ENCODE measurements around the gene PLEKHH1.

The PLEKHH1 gene

DNA sequence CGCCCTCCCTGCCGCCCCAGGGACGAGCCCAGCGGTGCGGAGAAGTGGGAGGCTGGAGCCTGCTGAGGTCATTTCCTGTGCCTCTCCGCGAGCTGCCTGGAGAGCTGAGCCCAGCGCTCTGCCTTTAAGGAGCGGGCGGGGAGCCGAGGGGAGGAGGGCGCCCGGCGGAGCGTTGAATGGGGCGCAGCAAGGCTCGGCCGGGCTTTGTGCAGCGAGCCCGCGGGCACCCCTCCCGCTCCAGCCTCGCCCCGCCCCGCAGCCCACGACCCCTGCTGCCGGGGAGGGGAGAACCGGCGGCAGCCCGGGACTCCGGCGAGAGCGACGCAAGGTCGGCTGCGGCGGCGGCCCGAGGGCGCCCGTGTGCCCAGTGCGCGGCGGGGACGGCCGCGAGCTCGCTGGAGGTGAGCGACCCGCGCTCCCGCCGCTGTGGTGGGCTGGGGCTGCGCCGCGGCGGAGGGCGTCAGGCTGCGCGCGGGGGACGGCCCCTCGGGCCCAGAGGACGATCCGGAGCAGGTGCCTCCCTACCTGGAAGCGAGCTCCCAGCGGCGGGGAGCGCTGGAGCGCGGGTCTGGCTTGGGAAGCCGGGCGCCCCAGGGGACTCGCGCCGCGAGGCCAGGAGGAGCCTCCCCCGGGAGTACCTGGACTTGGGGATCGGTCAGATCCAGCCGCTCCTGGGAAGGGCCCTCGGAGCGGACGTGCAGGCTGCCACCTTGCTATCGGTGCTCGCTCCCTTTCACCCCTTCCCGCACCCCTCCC, at the start of gene PLEKHH1:
TSS of gene PLEKHH1 (plus strand) at position 293 of the 756 bp plus-strand sequence. CDS start 8,578 bp downstream, outside the sequence.
- TF ChIP-seq ZFX (IDR thresholded peaks at IDR 0.05), result peak; percentile 68
- TF ChIP-seq CTCF (conservative IDR thresholded peaks at IDR 0.05), result peak; percentile 45
- H3K27ac ChIP-seq, result peak within 1 kb of the TSS; percentile 73

DNA sequence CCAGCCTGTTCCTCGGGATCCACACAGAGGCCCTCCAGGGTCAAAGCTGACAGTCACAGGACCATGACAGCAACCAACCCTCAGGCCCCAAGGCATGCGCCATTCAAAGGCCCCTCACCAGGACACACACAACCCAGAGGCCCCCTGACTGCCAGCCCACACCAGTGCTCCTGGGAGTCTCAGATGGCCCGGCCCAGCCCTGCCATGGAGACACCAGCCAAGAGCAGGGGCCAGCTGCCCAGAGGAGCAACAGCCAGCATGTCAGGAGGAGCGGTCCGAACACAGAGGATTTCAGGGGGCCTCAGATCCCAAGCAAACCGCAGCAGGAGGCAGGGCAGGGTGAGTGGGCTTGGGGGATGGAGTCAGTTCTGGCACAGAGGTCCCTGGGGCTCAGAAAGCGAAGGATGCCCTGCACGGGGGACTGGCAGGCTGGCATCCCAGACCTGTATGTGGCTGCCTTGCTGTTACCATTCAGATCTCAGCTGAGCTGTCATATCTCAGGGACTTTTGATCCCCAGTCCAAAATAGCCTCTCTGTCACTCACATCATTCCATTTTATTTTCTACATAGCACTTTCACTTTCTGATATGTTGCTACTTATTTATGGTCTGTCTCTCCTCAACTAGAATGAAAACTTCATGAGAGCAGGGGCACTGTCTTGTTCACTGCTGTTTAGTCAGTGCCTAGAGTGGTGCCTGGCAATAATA, 49.4 kb upstream of the PLEKHH1 start:
- no peak for TF ChIP-seq ZFX (IDR thresholded peaks at IDR 0.05)
- TF ChIP-seq CTCF (conservative IDR thresholded peaks at IDR 0.05), result no peak
- no peak overlapping the region for H3K27ac ChIP-seq

- TF ChIP-seq ZFX (IDR thresholded peaks at IDR 0.05) (no peak), CTCF (conservative IDR thresholded peaks at IDR 0.05) (no peak)
- no peak overlapping the region for H3K27ac ChIP-seq
These were observed 47.5 kb upstream of the PLEKHH1 start for GRCh38 chr14:67485501-67486095.

DNA sequence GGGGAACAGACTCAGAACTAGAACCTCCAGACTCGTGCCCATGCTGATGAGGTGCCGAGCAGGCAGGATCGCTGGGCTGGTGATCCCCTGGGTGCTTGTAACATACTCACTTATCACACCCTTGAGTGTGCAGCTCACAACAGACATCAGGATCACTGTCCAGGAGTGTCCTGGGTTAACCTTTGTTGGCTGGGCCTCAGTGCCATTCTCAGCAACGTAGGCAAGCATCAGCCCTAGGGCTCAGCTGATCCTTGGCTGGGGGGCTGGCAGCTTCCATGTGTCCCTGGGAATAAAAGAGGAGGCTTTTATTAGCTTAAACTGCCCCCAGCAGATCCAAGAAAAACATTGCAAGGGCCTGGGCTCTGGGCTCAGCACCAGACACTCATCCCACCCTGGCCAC, 46.2 kb upstream of the PLEKHH1 start:
- H3K27ac ChIP-seq, result no peak overlapping the region
- no peak for TF ChIP-seq CTCF (conservative IDR thresholded peaks at IDR 0.05)
- no peak for TF ChIP-seq ZFX (IDR thresholded peaks at IDR 0.05)

- H3K27ac ChIP-seq, result no peak overlapping the region
- TF ChIP-seq CTCF (conservative IDR thresholded peaks at IDR 0.05) (no peak), ZFX (IDR thresholded peaks at IDR 0.05) (no peak)
These were observed 45.8 kb upstream of the PLEKHH1 start for GRCh38 chr14:67487332-67487731.

DNA sequence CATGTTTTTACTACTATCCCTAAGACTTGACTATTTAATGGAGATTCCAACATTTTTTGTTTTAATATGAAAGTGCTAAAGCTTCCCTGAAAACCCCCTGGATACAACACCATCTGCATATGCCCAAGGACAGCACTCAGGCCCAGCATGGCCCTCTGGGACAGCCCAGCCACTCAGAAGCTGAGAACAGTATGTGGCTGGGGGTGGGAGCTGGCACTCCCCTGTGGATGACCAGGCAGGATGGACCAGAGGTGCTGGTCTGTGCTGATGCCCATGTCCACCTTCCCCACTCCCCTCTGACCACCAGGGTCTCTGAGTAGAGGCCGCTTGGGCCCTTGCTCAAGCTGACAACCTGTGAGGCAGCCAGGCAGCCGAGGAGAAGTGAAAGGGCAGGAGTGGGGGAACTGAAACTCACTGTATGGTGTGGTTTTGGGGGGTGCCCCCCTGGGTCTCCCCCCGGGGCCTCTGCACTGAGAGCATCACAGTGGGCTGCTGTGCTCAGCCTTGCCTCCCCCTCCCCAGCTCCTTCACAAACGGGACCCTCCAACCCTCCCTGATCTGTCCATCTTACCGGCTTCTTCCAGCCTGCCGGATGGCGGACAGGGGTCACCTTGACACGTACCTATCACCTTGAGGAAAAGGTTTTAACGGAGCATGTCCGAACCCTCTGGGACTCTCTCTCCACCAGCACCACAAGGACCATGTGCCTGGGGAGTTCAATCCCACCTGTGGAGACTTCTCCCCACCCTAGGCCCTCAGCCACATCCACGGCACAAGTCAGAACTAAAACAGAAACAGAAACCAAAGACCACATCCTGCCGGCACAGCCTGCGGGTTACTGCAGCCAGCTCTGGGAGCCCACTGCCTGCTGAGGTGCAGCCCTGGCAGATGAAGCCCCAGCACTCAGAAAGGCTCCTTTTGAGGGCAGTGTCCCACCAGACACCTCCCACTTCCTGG, 44.9 kb upstream of the PLEKHH1 start, which contains the start of gene TMEM229B:
TSS of gene TMEM229B (minus strand) at position 785 of the 957 bp plus-strand sequence. CDS start 14,798 bp downstream, outside the sequence.
- no peak for TF ChIP-seq CTCF (conservative IDR thresholded peaks at IDR 0.05)
- TF ChIP-seq ZFX (IDR thresholded peaks at IDR 0.05), result no peak
- H3K27ac ChIP-seq, result no peak within 1 kb of the TSS
